ENCODE measurements around the gene MAP3K8. TPM values are rescaled to one million over a fixed set of nuclear protein-coding genes. Genes with fewer than 3 reads are reported as not detected.

The MAP3K8 gene
- 12.8 and 22.9 TPM in 2 replicates for total RNA-seq (ENCODE audit: low replicate concordance)

GRCh38 chr10:30433730-30434272 is at the start of gene MAP3K8:
Gene MAP3K8, plus strand, starts transcription at chr10:30434184. Its CDS starts 4,755 bp downstream, at chr10:30438939.
- H3K4me3 ChIP-seq (ENCODE audit: low read depth, low read length) = peak within 1 kb of the TSS; percentile 91
- TF ChIP-seq, protein P1, sequence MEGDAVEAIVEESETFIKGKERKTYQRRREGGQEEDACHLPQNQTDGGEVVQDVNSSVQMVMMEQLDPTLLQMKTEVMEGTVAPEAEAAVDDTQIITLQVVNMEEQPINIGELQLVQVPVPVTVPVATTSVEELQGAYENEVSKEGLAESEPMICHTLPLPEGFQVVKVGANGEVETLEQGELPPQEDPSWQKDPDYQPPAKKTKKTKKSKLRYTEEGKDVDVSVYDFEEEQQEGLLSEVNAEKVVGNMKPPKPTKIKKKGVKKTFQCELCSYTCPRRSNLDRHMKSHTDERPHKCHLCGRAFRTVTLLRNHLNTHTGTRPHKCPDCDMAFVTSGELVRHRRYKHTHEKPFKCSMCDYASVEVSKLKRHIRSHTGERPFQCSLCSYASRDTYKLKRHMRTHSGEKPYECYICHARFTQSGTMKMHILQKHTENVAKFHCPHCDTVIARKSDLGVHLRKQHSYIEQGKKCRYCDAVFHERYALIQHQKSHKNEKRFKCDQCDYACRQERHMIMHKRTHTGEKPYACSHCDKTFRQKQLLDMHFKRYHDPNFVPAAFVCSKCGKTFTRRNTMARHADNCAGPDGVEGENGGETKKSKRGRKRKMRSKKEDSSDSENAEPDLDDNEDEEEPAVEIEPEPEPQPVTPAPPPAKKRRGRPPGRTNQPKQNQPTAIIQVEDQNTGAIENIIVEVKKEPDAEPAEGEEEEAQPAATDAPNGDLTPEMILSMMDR (IDR thresholded peaks at IDR 0.05; ENCODE audit: insufficient read depth, low read length) = no peak
- DNase-seq (ENCODE audit: low read depth) = peak; percentile 86

- no peak for DNase-seq (ENCODE audit: low read depth)
- TF ChIP-seq, protein P1 (IDR thresholded peaks at IDR 0.05; ENCODE audit: insufficient read depth, low read length) = peak; percentile 29
- no peak overlapping the region for H3K4me3 ChIP-seq (ENCODE audit: low read depth, low read length)
Observed at GRCh38 chr10:30384701-30385201, 49.2 kb upstream of the MAP3K8 start.

- TF ChIP-seq, protein P1 (IDR thresholded peaks at IDR 0.05; ENCODE audit: insufficient read depth, low read length) = no peak
- no peak overlapping the region for H3K4me3 ChIP-seq (ENCODE audit: low read depth, low read length)
- no peak for DNase-seq (ENCODE audit: low read depth)
Observed at GRCh38 chr10:30386801-30387588, 47.0 kb upstream of the MAP3K8 start.

- DNase-seq (ENCODE audit: low read depth) = peak; percentile 38
- TF ChIP-seq, protein P1 (IDR thresholded peaks at IDR 0.05; ENCODE audit: insufficient read depth, low read length) = no peak
- H3K4me3 ChIP-seq (ENCODE audit: low read depth, low read length) = no peak overlapping the region
Observed at GRCh38 chr10:30387646-30388243, 46.2 kb upstream of the MAP3K8 start.

DNA sequence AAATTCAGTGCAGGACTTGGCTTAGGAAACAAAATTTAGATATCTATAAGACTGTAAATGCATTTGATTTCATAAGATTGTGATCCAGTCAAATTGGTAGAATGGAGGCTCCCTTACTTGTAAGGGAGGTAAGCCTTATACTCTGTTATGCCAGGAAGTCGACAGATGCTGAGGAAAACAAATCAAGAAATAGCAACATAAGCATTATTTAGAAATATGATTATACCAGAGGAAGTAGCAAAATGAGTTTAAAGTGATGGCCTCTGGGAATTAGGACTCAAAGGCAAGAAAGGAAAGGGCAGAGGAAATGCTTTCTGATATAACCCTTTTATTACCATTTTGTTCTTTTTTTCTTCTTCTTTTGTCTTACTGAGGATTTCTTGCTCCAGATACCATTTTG is 44.4 kb upstream of the MAP3K8 start:
- no peak for DNase-seq (ENCODE audit: low read depth)
- TF ChIP-seq, protein P1 (IDR thresholded peaks at IDR 0.05; ENCODE audit: insufficient read depth, low read length) = no peak
- H3K4me3 ChIP-seq (ENCODE audit: low read depth, low read length) = no peak overlapping the region

GRCh38 chr10:30390207-30390606 is 43.8 kb upstream of the MAP3K8 start:
- DNase-seq (ENCODE audit: low read depth) = no peak
- no peak overlapping the region for H3K4me3 ChIP-seq (ENCODE audit: low read depth, low read length)
- TF ChIP-seq, protein P1 (IDR thresholded peaks at IDR 0.05; ENCODE audit: insufficient read depth, low read length) = no peak

Data from fibroblast of the aortic adventitia (primary cell).